IgD-negative memory B cell (primary cell): ENCODE results near the gene BCHE. TPM values are rescaled to one million over a fixed set of nuclear protein-coding genes. Genes with fewer than 3 reads are reported as not detected.

Experiments used
- H3K27ac Mint-ChIP-seq, 3 donors: one replicate each; pipeline ENCODE4 v1.8.0; 2020 to 2022; ENCODE audit warnings: mild to moderate bottlenecking in 3 of 3, mixed read lengths in 3 of 3, moderate library complexity in 1 of 3
- H3K27me3 Mint-ChIP-seq: one replicate; pipeline ENCODE4 v1.8.0; 2021; ENCODE audit warnings: mixed read lengths
- H3K36me3 Mint-ChIP-seq: one replicate; pipeline ENCODE4 v1.8.0; 2020; ENCODE audit warnings: mild to moderate bottlenecking, mixed read lengths
- H3K4me1 Mint-ChIP-seq, 3 donors: one replicate each; pipeline ENCODE4 v1.8.0; 2020 to 2022; ENCODE audit warnings: mixed read lengths in 3 of 3, mild to moderate bottlenecking in 1 of 3
- H3K4me3 Mint-ChIP-seq, 4 donors: one replicate each; pipeline ENCODE4 v1.8.0; 2020 to 2022; ENCODE audit warnings: mild to moderate bottlenecking in 4 of 4, mixed read lengths in 4 of 4, moderate library complexity in 3 of 4
- H3K9me3 Mint-ChIP-seq, 3 donors: one replicate each; pipeline ENCODE4 v1.8.0; 2020 to 2021; ENCODE audit warnings: mixed read lengths in 3 of 3, mild to moderate bottlenecking in 1 of 3
- polyA plus RNA-seq: library from polyadenylated mRNA; unstranded; fragments of 300-500 nt; fragmentation: Illumina TruSeq; gene quantifications from one replicate; pipeline ENCODE4 v1.2.3, GENCODE V29; 2021

Gene BCHE
- polyA plus RNA-seq = not detected

- Mint-ChIP-seq H3K4me3 (no peak within 1 kb of the TSS), H3K36me3 (no peaks in the 10 kb centered on the region), H3K9me3 (peaks cover 0 to 9% (median 3%) of the 10 kb centered on the region in 3 donors), H3K27ac (no peak within 1 kb of the TSS), H3K4me1 (no peaks in the 10 kb centered on the region), H3K27me3 (no peaks in the 10 kb centered on the region)
These were observed at the start of gene BCHE for GRCh38 chr3:165837058-165837525. Gene BCHE, minus strand, starts transcription at chr3:165837423. Its CDS starts 6,390 bp downstream, at chr3:165831033.

- no peak overlapping the region for H3K4me3 Mint-ChIP-seq
- H3K27ac Mint-ChIP-seq = no peak overlapping the region
- no peaks in the 10 kb centered on the region for H3K27me3 Mint-ChIP-seq
- peaks cover 1 to 4% (median 2%) of the 10 kb centered on the region in 3 donors for H3K9me3 Mint-ChIP-seq
- H3K36me3 Mint-ChIP-seq = no peaks in the 10 kb centered on the region
- no peaks in the 10 kb centered on the region for H3K4me1 Mint-ChIP-seq
These were observed 48.5 kb upstream of the BCHE start for GRCh38 chr3:165885558-165886270.

- Mint-ChIP-seq H3K9me3 (peaks cover 1 to 4% (median 2%) of the 10 kb centered on the region in 3 donors), H3K27ac (no peak overlapping the region), H3K4me3 (no peak overlapping the region), H3K36me3 (no peaks in the 10 kb centered on the region), H3K27me3 (no peaks in the 10 kb centered on the region), H3K4me1 (no peaks in the 10 kb centered on the region)
These were observed 47.3 kb upstream of the BCHE start for GRCh38 chr3:165884518-165884917.

- Mint-ChIP-seq H3K4me1 (no peaks in the 10 kb centered on the region), H3K9me3 (peaks cover 1 to 4% (median 2%) of the 10 kb centered on the region in 3 donors), H3K36me3 (no peaks in the 10 kb centered on the region), H3K4me3 (no peak overlapping the region), H3K27me3 (no peaks in the 10 kb centered on the region), H3K27ac (no peak overlapping the region)
These were observed 46.7 kb upstream of the BCHE start for GRCh38 chr3:165883863-165884478.

- Mint-ChIP-seq H3K9me3 (peaks cover 1 to 4% (median 2%) of the 10 kb centered on the region in 3 donors), H3K27me3 (no peaks in the 10 kb centered on the region), H3K27ac (no peak overlapping the region), H3K36me3 (no peaks in the 10 kb centered on the region), H3K4me1 (no peaks in the 10 kb centered on the region), H3K4me3 (no peak overlapping the region)
These were observed 45.9 kb upstream of the BCHE start for GRCh38 chr3:165883117-165883516.

- H3K4me1 Mint-ChIP-seq = no peaks in the 10 kb centered on the region
- H3K27me3 Mint-ChIP-seq = no peaks in the 10 kb centered on the region
- H3K4me3 Mint-ChIP-seq = no peak overlapping the region
- peaks cover 0 to 15% (median 0%) of the 10 kb centered on the region in 3 donors for H3K9me3 Mint-ChIP-seq
- no peak overlapping the region for H3K27ac Mint-ChIP-seq
- no peaks in the 10 kb centered on the region for H3K36me3 Mint-ChIP-seq
These were observed 38.4 kb upstream of the BCHE start for GRCh38 chr3:165875644-165876043.

- H3K4me1 Mint-ChIP-seq = no peaks in the 10 kb centered on the region
- H3K9me3 Mint-ChIP-seq = peaks cover 0 to 15% (median 0%) of the 10 kb centered on the region in 3 donors
- no peaks in the 10 kb centered on the region for H3K27me3 Mint-ChIP-seq
- H3K27ac Mint-ChIP-seq = no peak overlapping the region
- H3K4me3 Mint-ChIP-seq = no peak overlapping the region
- no peaks in the 10 kb centered on the region for H3K36me3 Mint-ChIP-seq
These were observed 37.7 kb upstream of the BCHE start for GRCh38 chr3:165874663-165875489.

- no peaks in the 10 kb centered on the region for H3K36me3 Mint-ChIP-seq
These were observed 30.9 kb upstream of the BCHE start for GRCh38 chr3:165868088-165868487.

GRCh38 chr3:165859061-165859460 lies 21.8 kb upstream of the BCHE start:
- no peak overlapping the region for H3K4me3 Mint-ChIP-seq
- no peaks in the 10 kb centered on the region for H3K27me3 Mint-ChIP-seq
- peaks cover 0 to 3% (median 2%) of the 10 kb centered on the region in 3 donors for H3K9me3 Mint-ChIP-seq
- H3K27ac Mint-ChIP-seq = no peak overlapping the region
- H3K4me1 Mint-ChIP-seq = no peaks in the 10 kb centered on the region
- H3K36me3 Mint-ChIP-seq = no peaks in the 10 kb centered on the region

More at GRCh38 chr3:165868088-165868487, 30.9 kb upstream of the BCHE start:
- H3K9me3 Mint-ChIP-seq = peaks cover 0 to 9% (median 8%) of the 10 kb centered on the region in 3 donors
- no peaks in the 10 kb centered on the region for H3K4me1 Mint-ChIP-seq
- H3K27ac Mint-ChIP-seq = no peak overlapping the region
- no peak overlapping the region for H3K4me3 Mint-ChIP-seq
- H3K27me3 Mint-ChIP-seq = no peaks in the 10 kb centered on the region

GRCh38 chr3:165855581-165855980 lies 18.4 kb upstream of the BCHE start:
- Mint-ChIP-seq H3K27ac (no peak overlapping the region), H3K9me3 (peaks cover 0 to 3% (median 0%) of the 10 kb centered on the region in 3 donors), H3K4me3 (no peak overlapping the region), H3K36me3 (no peaks in the 10 kb centered on the region), H3K4me1 (no peaks in the 10 kb centered on the region), H3K27me3 (no peaks in the 10 kb centered on the region)

GRCh38 chr3:165854696-165855095 lies 17.5 kb upstream of the BCHE start:
- Mint-ChIP-seq H3K9me3 (peaks cover 0 to 3% (median 0%) of the 10 kb centered on the region in 3 donors), H3K4me1 (no peaks in the 10 kb centered on the region), H3K27me3 (no peaks in the 10 kb centered on the region), H3K4me3 (no peak overlapping the region), H3K36me3 (no peaks in the 10 kb centered on the region), H3K27ac (no peak overlapping the region)

- H3K4me3 Mint-ChIP-seq = no peak overlapping the region
- no peaks in the 10 kb centered on the region for H3K4me1 Mint-ChIP-seq
- peaks cover 0 to 3% (median 0%) of the 10 kb centered on the region in 3 donors for H3K9me3 Mint-ChIP-seq
- H3K36me3 Mint-ChIP-seq = no peaks in the 10 kb centered on the region
- no peak overlapping the region for H3K27ac Mint-ChIP-seq
- H3K27me3 Mint-ChIP-seq = no peaks in the 10 kb centered on the region
These were observed 15.5 kb upstream of the BCHE start for GRCh38 chr3:165852711-165853110.

- no peaks in the 10 kb centered on the region for H3K4me1 Mint-ChIP-seq
- no peaks in the 10 kb centered on the region for H3K27me3 Mint-ChIP-seq
- no peaks in the 10 kb centered on the region for H3K36me3 Mint-ChIP-seq
- H3K4me3 Mint-ChIP-seq = no peak overlapping the region
- peaks cover 0 to 3% (median 0%) of the 10 kb centered on the region in 3 donors for H3K9me3 Mint-ChIP-seq
- no peak overlapping the region for H3K27ac Mint-ChIP-seq
These were observed 15.0 kb upstream of the BCHE start for GRCh38 chr3:165852191-165852590.

GRCh38 chr3:165846056-165846455 lies 8.8 kb upstream of the BCHE start:
- no peak overlapping the region for H3K27ac Mint-ChIP-seq
- H3K9me3 Mint-ChIP-seq = peaks cover 0 to 3% (median 0%) of the 10 kb centered on the region in 3 donors
- H3K4me3 Mint-ChIP-seq = no peak overlapping the region
- no peaks in the 10 kb centered on the region for H3K4me1 Mint-ChIP-seq
- no peaks in the 10 kb centered on the region for H3K27me3 Mint-ChIP-seq
- no peaks in the 10 kb centered on the region for H3K36me3 Mint-ChIP-seq
